Parathyroid adenoma (tissue), 2 donors: ENCODE results near the gene SHANK3.

Source experiments
- H2AFZ ChIP-seq: fragments of 300-600 bp; sonication (generic); one replicate; pipeline ENCODE4 v1.7.0; 2017; ENCODE audit warnings: antibody characterized with exemption, mild to moderate bottlenecking
- H3K27ac ChIP-seq: fragments of 300-600 bp; sonication (generic); one replicate; pipeline ENCODE4 v1.7.0; 2017
- H3K27me3 ChIP-seq: fragments of 300-600 bp; sonication (generic); one replicate; pipeline ENCODE4 v1.7.0; 2017; ENCODE audit warnings: low read length; ENCODE audit not compliant: control insufficient read depth, insufficient read depth
- H3K36me3 ChIP-seq: fragments of 300-600 bp; sonication (generic); one replicate; pipeline ENCODE4 v1.7.0; 2017; ENCODE audit warnings: low read length; ENCODE audit not compliant: control insufficient read depth, insufficient read depth
- H3K4me1 ChIP-seq: fragments of 300-600 bp; sonication (generic); one replicate; pipeline ENCODE4 v1.7.0; 2017; ENCODE audit warnings: control low read depth
- H3K4me2 ChIP-seq: fragments of 300-600 bp; sonication (generic); one replicate; pipeline ENCODE4 v1.7.0; 2017; ENCODE audit warnings: low read length
- H3K4me3 ChIP-seq: fragments of 300-600 bp; sonication (generic); one replicate; pipeline ENCODE4 v1.7.0; 2017; ENCODE audit warnings: low read depth, low read length
- H3K79me2 ChIP-seq: fragments of 300-600 bp; sonication (generic); one replicate; pipeline ENCODE4 v1.7.0; 2017; ENCODE audit warnings: control low read depth
- H3K9ac ChIP-seq: fragments of 300-600 bp; sonication (generic); one replicate; pipeline ENCODE4 v1.7.0; 2017; ENCODE audit warnings: mild to moderate bottlenecking
- H3K9me3 ChIP-seq: fragments of 300-600 bp; sonication (generic); one replicate; pipeline ENCODE4 v1.7.0; 2017; ENCODE audit warnings: low read length; ENCODE audit not compliant: control insufficient read depth
- CTCF ChIP-seq: fragments of 300-600 bp; sonication (generic); IDR thresholded peaks from one replicate; pipeline ENCODE4 v1.7.0; 2017; ENCODE audit warnings: antibody characterized with exemption, mild to moderate bottlenecking
- donor health status: primary hyperparathyroidism.

Gene SHANK3

GRCh38 chr22:50626314-50626849, 46.2 kb upstream of the SHANK3 start:
- no peak overlapping the region for H3K27ac ChIP-seq
- no peak overlapping the region for H3K4me3 ChIP-seq
- TF ChIP-seq CTCF = no peak

GRCh38 chr22:50626850-50627641, 45.6 kb upstream of the SHANK3 start:
- H3K4me2 ChIP-seq = peak overlapping the region; percentile 99
- H3K4me3 ChIP-seq = peak overlapping the region; percentile 88
- no peak overlapping the region for H3K9ac ChIP-seq
- H3K79me2 ChIP-seq = no peaks in the 10 kb centered on the region
- no peak for TF ChIP-seq CTCF
- H3K4me1 ChIP-seq = peaks cover 5% of the 10 kb centered on the region
- H3K36me3 ChIP-seq = no peaks in the 10 kb centered on the region
- H2AFZ ChIP-seq = peak overlapping the region; percentile 89
- H3K27me3 ChIP-seq = no peaks in the 10 kb centered on the region
- H3K27ac ChIP-seq = peak overlapping the region; percentile 67
- no peaks in the 10 kb centered on the region for H3K9me3 ChIP-seq

More at GRCh38 chr22:50626314-50626849, 46.2 kb upstream of the SHANK3 start:
- Histone ChIP-seq H3K4me2 (peak overlapping the region; percentile 99), H3K9ac (no peak overlapping the region), H3K27me3 (no peaks in the 10 kb centered on the region), H3K9me3 (no peaks in the 10 kb centered on the region), H3K79me2 (no peaks in the 10 kb centered on the region), H3K36me3 (no peaks in the 10 kb centered on the region), H3K4me1 (peaks cover 12% of the 10 kb centered on the region), H2AFZ (no peak overlapping the region)

GRCh38 chr22:50627642-50628542, 44.7 kb upstream of the SHANK3 start, which contains the start of gene ARSA:
TSS of gene ARSA (minus strand) at chr22:50628152. CDS start at chr22:50627779, 373 bp downstream.
- Histone ChIP-seq H3K4me1 (no peaks in the 10 kb centered on the region), H3K79me2 (no peaks in the 10 kb centered on the region), H3K27me3 (no peaks in the 10 kb centered on the region), H2AFZ (peak within 1 kb of the TSS; percentile 89), H3K4me3 (peak within 1 kb of the TSS; percentile 88), H3K9ac (peak within 1 kb of the TSS; percentile 72), H3K9me3 (no peaks in the 10 kb centered on the region), H3K4me2 (peak within 1 kb of the TSS; percentile 99), H3K27ac (peak within 1 kb of the TSS; percentile 67), H3K36me3 (no peaks in the 10 kb centered on the region)
- peak; percentile 27 for TF ChIP-seq CTCF

- Histone ChIP-seq H2AFZ (peak overlapping the region; percentile 83), H3K79me2 (no peaks in the 10 kb centered on the region), H3K27me3 (no peaks in the 10 kb centered on the region), H3K4me1 (no peaks in the 10 kb centered on the region), H3K27ac (peak overlapping the region; percentile 42), H3K36me3 (no peaks in the 10 kb centered on the region), H3K4me3 (peak overlapping the region; percentile 79), H3K9ac (peak overlapping the region; percentile 46), H3K9me3 (no peaks in the 10 kb centered on the region), H3K4me2 (peak overlapping the region; percentile 89)
- no peak for TF ChIP-seq CTCF
Observed at GRCh38 chr22:50628543-50629134, 44.0 kb upstream of the SHANK3 start.
